Stomach (tissue), 9 donors: ENCODE measurements around the gene UPK3BL2. TPM values are rescaled to one million over a fixed set of nuclear protein-coding genes. Genes with fewer than 3 reads are reported as not detected.
"Not testable (repeated sequence)": the region's sequence is repeated elsewhere in the genome, so short reads cannot be mapped to it uniquely, and the experiment has no call there.

Source experiments
- DNase-seq, 2 donors: peaks; one replicate each; pipeline versions ENCODE4 v3.0.0 to v3.0.0-alpha.2; 2013 to 2019
- H3K27ac ChIP-seq, 5 donors: fragments of 200-600 bp in 4 of 5; sonication (generic) in 4 of 5; one replicate each; pipeline ENCODE4 v1.5.1; 2013 to 2019; ENCODE audit warnings: mild to moderate bottlenecking in 1 of 5, moderate library complexity in 1 of 5
- H3K27me3 ChIP-seq, 3 donors: fragments of 200-600 bp; sonication (generic); one replicate each; pipeline ENCODE4 v1.5.1; 2017 to 2019; ENCODE audit warnings: mixed run types in 1 of 3
- H3K36me3 ChIP-seq, 4 donors: fragments of 200-600 bp; sonication (generic); 1 replicate in 3 of 4; 2 replicates in 1 of 4; pipeline ENCODE4 v1.5.1; 2016 to 2019
- H3K4me1 ChIP-seq, 4 donors: fragments of 200-600 bp; sonication (generic); one replicate each; pipeline ENCODE4 v1.5.1; 2016 to 2019
- H3K4me3 ChIP-seq, 4 donors: fragments of 200-600 bp; sonication (generic) in 3 of 4; one replicate each; pipeline ENCODE4 v1.5.1; 2016 to 2019; ENCODE audit warnings: mild to moderate bottlenecking in 1 of 4
- H3K9me3 ChIP-seq, 4 donors: fragments of 200-600 bp; sonication (generic); one replicate each; pipeline ENCODE4 v1.5.1; 2016 to 2019
- WGBS, 5 donors: extraction: QIAGEN DNeasy Blood & Tissue Kit in 3 of 5; methylation state at CpG; one replicate each; pipeline versions ENCODE4 v1.1.5 to v1.1.7; 2013 to 2018; 5-methylcytosine and 5-hydroxymethylcytosine counted together
- intact Hi-C: fragments of 100-400 bp; cut with DNase I; formaldehyde crosslinking; loops from one replicate; pipeline ENCODE4 v1.15.1; 2023; ENCODE audit warnings: low total_unique reads
- polyA plus RNA-seq, 3 donors: library from polyadenylated mRNA; stranded (reverse); fragments of 200-250 nt; gene quantifications; one replicate each; pipeline ENCODE4 v1.2.3, GENCODE V29; 2013
- total RNA-seq, 5 donors: library from RNA; depleted of rRNA; stranded (reverse); fragments of >200 nt; gene quantifications; one replicate each; pipeline versions ENCODE4 v1.1.0 to v1.2.3, GENCODE V29; 2014 to 2016
- donor health status: healthy with polysubstance abuse.
- donor health status: Bipolar disorder and iron deficiency.
- donor health status: healthy.

Gene UPK3BL2
- total and polyA plus RNA-seq, 8 donors, result 0.89 to 37.3 (median 11.7) TPM; not detected in 3

- H3K4me3 ChIP-seq, intact Hi-C loops: not testable (repeated sequence)
- WGBS, 5 donors, result 58 to 92% (median 72%) methylated on average over 2 to 3 of the region's 12 CpGs; no CpG with 5 or more reads in 1 of the 5 donors
Measured at GRCh38 chr7:102490529-102491075, 52.9 kb downstream of the UPK3BL2 start.

More at GRCh38 chr7:102490529-102491075, 52.9 kb downstream of the UPK3BL2 start:
- not testable (repeated sequence) for H3K9me3 ChIP-seq, H3K4me1 ChIP-seq, H3K27me3 ChIP-seq, H3K27ac ChIP-seq, H3K36me3 ChIP-seq
- DNase-seq, result peak in 1 of 2 donors; percentile 88

Other genes with a start within 250 kb of the UPK3BL2 start
- not detected for gene SPDYE6, start 187.3 kb downstream of the UPK3BL2 start, total RNA-seq
- not detected for gene SPDYE6, start 187.3 kb downstream of the UPK3BL2 start, polyA plus RNA-seq
- 10 to 100 TPM; 23.9 to 92.7 (median 34.0) TPM for gene PRKRIP1, start 147.3 kb downstream of the UPK3BL2 start, total RNA-seq
- gene PRKRIP1, start 147.3 kb downstream of the UPK3BL2 start, polyA plus RNA-seq, result 10 to 100 TPM; 23.5 to 29.6 (median 28.7) TPM
- gene ORAI2, start 110.1 kb downstream of the UPK3BL2 start, total RNA-seq, result 10 to 100 TPM in 1 of 5 donors, 1 to 10 TPM in 2, under 1 TPM in 1, not detected in 1; 0.58 to 44.3 (median 9.1) TPM
- 1 to 10 TPM; 1.9 to 8.0 (median 5.7) TPM for gene ORAI2, start 110.1 kb downstream of the UPK3BL2 start, polyA plus RNA-seq
- 10 to 100 TPM in 1 of 5 donors, 1 to 10 TPM in 4; 1.2 to 27.4 (median 7.5) TPM for gene ALKBH4, start 78.8 kb downstream of the UPK3BL2 start, total RNA-seq
- 1 to 10 TPM; 8.7 to 9.5 (median 9.2) TPM for gene ALKBH4, start 78.8 kb downstream of the UPK3BL2 start, polyA plus RNA-seq
- 100 to 1,000 TPM in 1 of 5 donors, 10 to 100 TPM in 3, 1 to 10 TPM in 1; 4.5 to 238 (median 14.7) TPM for gene LRWD1, start 78.7 kb downstream of the UPK3BL2 start, total RNA-seq
- gene LRWD1, start 78.7 kb downstream of the UPK3BL2 start, polyA plus RNA-seq, result 10 to 100 TPM in 2 of 3 donors, 1 to 10 TPM in 1; 9.1 to 12.7 (median 11.4) TPM
- 1 to 10 TPM; 1.2 to 8.1 (median 5.7) TPM for gene POLR2J, start 64.8 kb downstream of the UPK3BL2 start, total RNA-seq
- gene POLR2J, start 64.8 kb downstream of the UPK3BL2 start, polyA plus RNA-seq, result 100 to 1,000 TPM; 100 to 152 (median 141) TPM
- 10 to 100 TPM in 4 of 5 donors, 1 to 10 TPM in 1; 8.6 to 28.6 (median 13.0) TPM for gene RASA4B, start 25.9 kb downstream of the UPK3BL2 start, total RNA-seq
- gene RASA4B, start 25.9 kb downstream of the UPK3BL2 start, polyA plus RNA-seq, result 10 to 100 TPM in 2 of 3 donors, 1 to 10 TPM in 1; 9.3 to 35.9 (median 23.2) TPM
- gene SPDYE2, start 7.5 kb upstream of the UPK3BL2 start, total RNA-seq, result not detected
- not detected for gene SPDYE2, start 7.5 kb upstream of the UPK3BL2 start, polyA plus RNA-seq
- gene POLR2J3, start 28.9 kb upstream of the UPK3BL2 start, total RNA-seq, result 10 to 100 TPM; 13.8 to 84.3 (median 33.8) TPM
- gene POLR2J3, start 28.9 kb upstream of the UPK3BL2 start, polyA plus RNA-seq, result 10 to 100 TPM in 2 of 3 donors, 1 to 10 TPM in 1; 6.9 to 40.8 (median 33.0) TPM
- gene RASA4, start 73.1 kb upstream of the UPK3BL2 start, total RNA-seq, result 10 to 100 TPM in 4 of 5 donors, 1 to 10 TPM in 1; 7.6 to 57.2 (median 17.4) TPM
- 10 to 100 TPM; 11.5 to 17.4 (median 13.1) TPM for gene RASA4, start 73.1 kb upstream of the UPK3BL2 start, polyA plus RNA-seq
- 10 to 100 TPM in 3 of 5 donors, 1 to 10 TPM in 2; 5.5 to 28.3 (median 20.4) TPM for gene UPK3BL1, start 99.1 kb upstream of the UPK3BL2 start, total RNA-seq
- gene UPK3BL1, start 99.1 kb upstream of the UPK3BL2 start, polyA plus RNA-seq, result 10 to 100 TPM; 20.2 to 80.7 (median 29.0) TPM
- not detected for gene SPDYE2B, start 106.6 kb upstream of the UPK3BL2 start, total RNA-seq
- not detected for gene SPDYE2B, start 106.6 kb upstream of the UPK3BL2 start, polyA plus RNA-seq
- 10 to 100 TPM in 2 of 5 donors, 1 to 10 TPM in 2, not detected in 1; 1.3 to 17.4 (median 12.1) TPM for gene POLR2J2, start 128.0 kb upstream of the UPK3BL2 start, total RNA-seq
- gene POLR2J2, start 128.0 kb upstream of the UPK3BL2 start, polyA plus RNA-seq, result 1 to 10 TPM in 2 of 3 donors, under 1 TPM in 1; 0.46 to 1.8 (median 1.4) TPM
- 10 to 100 TPM in 4 of 5 donors, 1 to 10 TPM in 1; 6.7 to 35.0 (median 15.6) TPM for gene FAM185A, start 205.3 kb upstream of the UPK3BL2 start, total RNA-seq
- gene FAM185A, start 205.3 kb upstream of the UPK3BL2 start, polyA plus RNA-seq, result 1 to 10 TPM; 5.3 to 5.7 (median 5.5) TPM